WTC11 (cell line): ENCODE results near the gene ADAMTS2. TPM values are rescaled to one million over a fixed set of nuclear protein-coding genes. Genes with fewer than 3 reads are reported as not detected.
A peak's percentile ranks its signal among the peaks of the same experiment; 100 is the strongest.

Source experiments
- ATAC-seq: fragments of 200-7000 bp; cut with Tn5 transposase; 2 replicates; pipeline ENCODE4 v1.10.0; 2021; ENCODE audit warnings: mild to moderate bottlenecking, moderate library complexity
- CTCF ChIA-PET: fragments of 300-600 bp; sonication (Branson Sonifier 250); formaldehyde crosslinking; loops from one replicate; lab custom pipeline; 2021; ENCODE audit warnings: antibody characterized with exemption; lab: Charles Lee
- POLR2A ChIA-PET: fragments of 350-600 bp; sonication (Branson Sonifier 250); formaldehyde crosslinking; loops from one replicate; lab custom pipeline; 2021; ENCODE audit warnings: antibody characterized with exemption; lab: Charles Lee
- DNase-seq: peaks from one replicate; pipeline ENCODE4 v3.0.0; 2021; ENCODE audit warnings: low spot score
- H3K27ac Mint-ChIP-seq: 2 replicates; pipeline ENCODE4 v1.8.0; 2021; ENCODE audit warnings: mixed read lengths
- H3K27me3 Mint-ChIP-seq: 2 replicates; pipeline ENCODE4 v1.8.0; 2021; ENCODE audit warnings: low read depth, mild to moderate bottlenecking, moderate library complexity, mixed read lengths
- H3K36me3 Mint-ChIP-seq: 2 replicates; pipeline ENCODE4 v1.8.0; 2021; ENCODE audit warnings: mixed read lengths
- H3K4me1 Mint-ChIP-seq: 2 replicates; pipeline ENCODE4 v1.8.0; 2022; ENCODE audit warnings: mixed read lengths
- H3K4me3 Mint-ChIP-seq: 2 replicates; pipeline ENCODE4 v1.8.0; 2021; ENCODE audit warnings: mild to moderate bottlenecking, moderate library complexity, mixed read lengths
- H3K9me3 Mint-ChIP-seq: 2 replicates; pipeline ENCODE4 v1.8.0; 2021; ENCODE audit warnings: mixed read lengths
- ATF1 ChIP-seq: sonication (generic); formaldehyde crosslinking; IDR thresholded peaks from 2 replicates; pipeline ENCODE4 v1.8.1; 2023; ENCODE audit warnings: mild to moderate bottlenecking, moderate library complexity, missing genetic modification reagents
- ATF3 ChIP-seq: sonication (generic); formaldehyde crosslinking; conservative IDR thresholded peaks from 2 replicates; pipeline ENCODE4 v1.8.1; 2022; ENCODE audit warnings: mild to moderate bottlenecking, missing genetic modification reagents
- ATF6 ChIP-seq: sonication (generic); formaldehyde crosslinking; IDR thresholded peaks from 2 replicates; pipeline ENCODE4 v1.8.1; 2023; ENCODE audit warnings: mild to moderate bottlenecking, missing genetic modification reagents
- CREM ChIP-seq: sonication (generic); formaldehyde crosslinking; IDR thresholded peaks from 2 replicates; pipeline ENCODE4 v1.8.1; 2022; ENCODE audit warnings: mild to moderate bottlenecking, missing genetic modification reagents, moderate library complexity
- CTCF ChIP-seq: fragments of 200-600 bp; IDR thresholded peaks from 2 replicates; pipeline ENCODE4 v1.8.0; 2022; ENCODE audit warnings: antibody characterized with exemption
- E2F4 ChIP-seq: sonication (generic); formaldehyde crosslinking; IDR thresholded peaks from 2 replicates; pipeline ENCODE4 v1.8.1; 2022; ENCODE audit warnings: low read depth, mild to moderate bottlenecking, moderate library complexity, missing genetic modification reagents, borderline replicate concordance
- GTF2I ChIP-seq: fragments of 250-450 bp; sonication (Bioruptor Pico); conservative IDR thresholded peaks from 2 replicates; pipeline ENCODE4 v1.4.0; 2021; ENCODE audit warnings: mild to moderate bottlenecking
- HMGA2 ChIP-seq: fragments of 250-450 bp; sonication (Bioruptor Pico); IDR thresholded peaks from 2 replicates; pipeline ENCODE4 v1.4.0; 2021; ENCODE audit warnings: mild to moderate bottlenecking, moderate library complexity
- JAZF1 ChIP-seq: fragments of 250-450 bp; sonication (Bioruptor Pico); IDR thresholded peaks from 2 replicates; pipeline ENCODE4 v1.9.0; 2021; ENCODE audit warnings: moderate library complexity, mild to moderate bottlenecking, inconsistent platforms
- JUN ChIP-seq: sonication (generic); formaldehyde crosslinking; IDR thresholded peaks from 2 replicates; pipeline ENCODE4 v1.8.0; 2023; ENCODE audit warnings: mild to moderate bottlenecking, missing genetic modification reagents
- MXD4 ChIP-seq: fragments of 250-450 bp; sonication (Bioruptor Pico); IDR thresholded peaks from 2 replicates; pipeline ENCODE4 v1.8.0; 2021; ENCODE audit warnings: mild to moderate bottlenecking, moderate library complexity, borderline replicate concordance
- NFE2L1 ChIP-seq: sonication (generic); formaldehyde crosslinking; IDR thresholded peaks from 2 replicates; pipeline ENCODE4 v1.8.1; 2023; ENCODE audit warnings: missing genetic modification reagents
- SMAD4 ChIP-seq: sonication (generic); formaldehyde crosslinking; IDR thresholded peaks from 2 replicates; pipeline ENCODE4 v1.8.0; 2022; ENCODE audit warnings: mild to moderate bottlenecking, missing genetic modification reagents
- SOX15 ChIP-seq: fragments of 250-450 bp; sonication (Bioruptor Pico); IDR thresholded peaks from 2 replicates; pipeline ENCODE4 v1.9.0; 2021; ENCODE audit warnings: mild to moderate bottlenecking
- SP1 ChIP-seq: sonication (generic); formaldehyde crosslinking; conservative IDR thresholded peaks from 2 replicates; pipeline ENCODE4 v1.8.1; 2022; ENCODE audit warnings: missing genetic modification reagents
- STAT6 ChIP-seq: sonication (generic); formaldehyde crosslinking; conservative IDR thresholded peaks from 2 replicates; pipeline ENCODE4 v1.8.1; 2023; ENCODE audit warnings: mild to moderate bottlenecking, low read depth, missing genetic modification reagents, moderate library complexity
- TCF7 ChIP-seq: sonication (generic); formaldehyde crosslinking; IDR thresholded peaks from 2 replicates; pipeline ENCODE4 v1.8.0; 2022; ENCODE audit warnings: mild to moderate bottlenecking, low read depth, missing genetic modification reagents, moderate library complexity
- TP53 ChIP-seq: sonication (generic); formaldehyde crosslinking; IDR thresholded peaks from 2 replicates; pipeline ENCODE4 v1.8.1; 2023; ENCODE audit warnings: mild to moderate bottlenecking, missing genetic modification reagents
- ZNF425 ChIP-seq: fragments of 250-450 bp; sonication (Bioruptor Pico); conservative IDR thresholded peaks from 2 replicates; pipeline ENCODE4 v1.9.0; 2021; ENCODE audit warnings: mild to moderate bottlenecking
- ZNF512 ChIP-seq: sonication (generic); formaldehyde crosslinking; IDR thresholded peaks from 2 replicates; pipeline ENCODE4 v1.8.1; 2022; ENCODE audit warnings: missing genetic modification reagents, borderline replicate concordance
- total RNA-seq: library from RNA; stranded (reverse); gene quantifications from 3 replicates; pipeline ENCODE4 v1.2.3, GENCODE V29; 2021

ADAMTS2 gene
- total RNA-seq, 1 experiment from 2014 or later = 11.2 TPM

GRCh38 chr5:179190851-179191505, 154.3 kb downstream of the ADAMTS2 start:
- Mint-ChIP-seq H3K4me1 (peaks cover 36% of the 10 kb centered on the region), H3K27ac (no peak overlapping the region), H3K9me3 (no peaks in the 10 kb centered on the region), H3K27me3 (no peaks in the 10 kb centered on the region; the same call in 1 of the 2 replicates), H3K36me3 (no peaks in the 10 kb centered on the region), H3K4me3 (no peak overlapping the region)
- CTCF ChIA-PET = interaction anchor here (0.6 to 1.3 kb wide), 2 partner anchors 26 to 74 kb away, joined by 3 to 4 read pairs; no protein-coding TSS in a partner anchor
- TF ChIP-seq SP1 (CRISPR knock-in tag) (no peak), TP53 (no peak), E2F4 (CRISPR knock-in tag) (no peak), ATF6 (CRISPR knock-in tag) (no peak), NFE2L1 (no peak), ZNF425 (CRISPR knock-in tag) (no peak), MXD4 (no peak), CREM (no peak), JUN (no peak), ZNF512 (no peak), HMGA2 (no peak), ATF1 (CRISPR knock-in tag) (no peak), SOX15 (CRISPR knock-in tag) (no peak), ATF3 (no peak), SMAD4 (CRISPR knock-in tag) (no peak), STAT6 (CRISPR knock-in tag) (no peak), GTF2I (CRISPR knock-in tag) (no peak), CTCF (no peak), JAZF1 (CRISPR knock-in tag) (no peak), TCF7 (CRISPR knock-in tag) (no peak)
- peak; percentile 9 for DNase-seq
- POLR2A ChIA-PET = no interaction called here
- ATAC-seq = no peak
